ENCODE results near the gene RPS27. TPM values are rescaled to one million over a fixed set of nuclear protein-coding genes. Genes with fewer than 3 reads are reported as not detected.

The RPS27 gene
- total RNA-seq, 2 experiments from 2014 or later = 2,833 to 5,738 TPM

Small RNA genes lying within 50 kb of the gene (microRNA-seq; reads per million reads assigned to microRNA genes)
- 2.3 reads per million for gene MIR6737 (ENCODE audit: borderline replicate concordance)

Small RNA genes lying within 50 kb of the gene (small RNA-seq; reads per million reads assigned to genes)
- gene MIR6737 = not detected
- gene RNU6-179P = not detected

Other genes starting within 250 kb of the RPS27 start
- 3.3 and 4.5 TPM in 2 replicates for gene SLC27A3, start 215.4 kb upstream of the RPS27 start, total RNA-seq (2014; rRNA removed; shearing (Covaris generic))
- gene SLC27A3, start 215.4 kb upstream of the RPS27 start, total RNA-seq (2022) = 7.7 and 10.2 TPM in 2 replicates
- 7.7 and 11.2 TPM in 2 replicates for gene GATAD2B, start 67.8 kb upstream of the RPS27 start, total RNA-seq (2014; rRNA removed; shearing (Covaris generic))
- gene GATAD2B, start 67.8 kb upstream of the RPS27 start, total RNA-seq (2022) = 65.2 and 77.9 TPM in 2 replicates
- 41.8 and 50.5 TPM in 2 replicates for gene DENND4B, start 44.0 kb upstream of the RPS27 start, total RNA-seq (2014; rRNA removed; shearing (Covaris generic))
- 160 and 164 TPM in 2 replicates for gene DENND4B, start 44.0 kb upstream of the RPS27 start, total RNA-seq (2022)
- gene CRTC2, start 32.1 kb upstream of the RPS27 start, total RNA-seq (2014; rRNA removed; shearing (Covaris generic)) = 15.6 and 29.1 TPM in 2 replicates
- 65.6 and 67.9 TPM in 2 replicates for gene CRTC2, start 32.1 kb upstream of the RPS27 start, total RNA-seq (2022)
- gene SLC39A1, start 27.2 kb upstream of the RPS27 start, total RNA-seq (2014; rRNA removed; shearing (Covaris generic)) = 44.2 and 45.5 TPM in 2 replicates
- 32.7 and 41.6 TPM in 2 replicates for gene SLC39A1, start 27.2 kb upstream of the RPS27 start, total RNA-seq (2022)
- 17.0 and 17.4 TPM in 2 replicates for gene CREB3L4, start 22.9 kb upstream of the RPS27 start, total RNA-seq (2014; rRNA removed; shearing (Covaris generic))
- 28.2 and 32.0 TPM in 2 replicates for gene CREB3L4, start 22.9 kb upstream of the RPS27 start, total RNA-seq (2022)
- 169 and 178 TPM in 2 replicates for gene JTB, start 13.1 kb upstream of the RPS27 start, total RNA-seq (2014; rRNA removed; shearing (Covaris generic))
- 107 and 124 TPM in 2 replicates for gene JTB, start 13.1 kb upstream of the RPS27 start, total RNA-seq (2022)
- 0.16 and 0.72 TPM in 2 replicates for gene RAB13, start 4.4 kb upstream of the RPS27 start, total RNA-seq (2014; rRNA removed; shearing (Covaris generic))
- gene RAB13, start 4.4 kb upstream of the RPS27 start, total RNA-seq (2022) = 0.89 and 1.3 TPM in 2 replicates
- 0.03 TPM in 2 replicates for gene NUP210L, start 164.3 kb downstream of the RPS27 start, total RNA-seq (2014; rRNA removed; shearing (Covaris generic))
- gene NUP210L, start 164.3 kb downstream of the RPS27 start, total RNA-seq (2022) = 0.06 TPM in 2 replicates
- gene TPM3, start 201.3 kb downstream of the RPS27 start, total RNA-seq (2014; rRNA removed; shearing (Covaris generic)) = 235 and 359 TPM in 2 replicates
- gene TPM3, start 201.3 kb downstream of the RPS27 start, total RNA-seq (2022) = 417 and 420 TPM in 2 replicates
- not detected in 2 replicates for gene CFAP141, start 215.6 kb downstream of the RPS27 start, total RNA-seq (2014; rRNA removed; shearing (Covaris generic))
- gene CFAP141, start 215.6 kb downstream of the RPS27 start, total RNA-seq (2022) = not detected in 2 replicates
- gene UBAP2L, start 230.2 kb downstream of the RPS27 start, total RNA-seq (2014; rRNA removed; shearing (Covaris generic)) = 80.4 and 98.6 TPM in 2 replicates
- 176 and 179 TPM in 2 replicates for gene UBAP2L, start 230.2 kb downstream of the RPS27 start, total RNA-seq (2022)

All from OCI-LY7 (cell line).